Suppressor macrophage (primary cell): ENCODE data around the gene PODXL2.
"Not testable (repeated sequence)": the region's sequence is repeated elsewhere in the genome, so short reads cannot be mapped to it uniquely, and the experiment has no call there.

Experiments used
- DNase-seq, 4 experiments: peaks; one replicate each; pipeline ENCODE4 v3.0.0-alpha.2; 2020 to 2022

PODXL2 gene

DNA sequence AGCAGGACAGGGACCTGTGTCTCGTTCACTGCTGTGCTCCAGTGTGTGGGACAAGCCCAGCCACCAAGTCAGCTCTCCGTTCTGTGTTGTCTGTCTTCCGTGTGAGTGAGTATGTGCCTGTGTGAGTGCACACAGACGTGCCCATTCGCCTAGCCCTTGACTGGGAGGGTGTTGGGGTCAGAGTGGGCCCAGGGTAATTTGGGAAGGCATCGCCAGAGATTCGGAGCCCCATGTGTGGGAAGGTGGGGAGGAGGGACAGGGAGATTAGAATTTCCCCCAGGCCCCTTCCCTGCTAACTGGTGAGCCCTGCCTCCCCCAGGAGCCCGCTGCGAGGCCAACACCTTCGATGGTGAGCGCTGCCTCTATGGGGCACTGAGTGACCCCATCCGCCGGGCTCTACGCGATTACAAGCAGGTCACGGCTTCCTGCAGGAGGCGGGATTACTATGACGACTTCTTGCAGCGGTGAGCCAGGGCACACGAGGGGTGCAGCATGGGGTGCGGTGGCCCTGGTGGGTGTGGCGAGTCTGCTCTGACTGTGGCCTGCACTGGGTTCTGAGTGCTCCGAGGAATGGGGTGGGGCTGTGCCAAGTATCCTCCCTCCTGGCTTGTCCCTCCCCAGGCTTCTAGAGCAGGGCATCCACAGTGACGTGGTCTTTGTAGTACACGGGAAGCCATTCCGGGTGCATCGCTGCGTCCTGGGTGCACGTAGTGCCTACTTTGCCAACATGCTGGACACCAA lies 46.8 kb downstream of the PODXL2 start:
- DNase-seq = no peak

DNA sequence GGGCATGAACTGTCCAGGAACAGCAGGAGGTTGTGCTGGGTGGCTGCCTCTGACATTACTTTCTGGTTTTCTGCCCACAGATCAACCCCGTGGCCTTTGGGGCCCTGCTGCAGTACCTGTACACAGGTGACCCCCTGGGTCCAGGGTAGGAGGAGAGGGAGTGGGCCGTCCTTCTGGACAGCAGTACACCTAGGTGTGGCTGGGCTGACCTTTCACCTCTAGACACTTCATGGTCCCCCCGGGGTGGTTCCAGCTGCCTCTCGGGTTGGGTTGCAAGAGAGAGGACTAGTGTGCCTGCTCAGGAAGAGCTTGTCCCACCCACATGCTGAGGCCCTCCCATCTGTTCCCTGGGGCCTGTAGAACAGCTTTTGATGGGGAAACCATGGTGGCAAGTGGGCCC lies 47.5 kb downstream of the PODXL2 start:
- DNase-seq = no peak

DNA sequence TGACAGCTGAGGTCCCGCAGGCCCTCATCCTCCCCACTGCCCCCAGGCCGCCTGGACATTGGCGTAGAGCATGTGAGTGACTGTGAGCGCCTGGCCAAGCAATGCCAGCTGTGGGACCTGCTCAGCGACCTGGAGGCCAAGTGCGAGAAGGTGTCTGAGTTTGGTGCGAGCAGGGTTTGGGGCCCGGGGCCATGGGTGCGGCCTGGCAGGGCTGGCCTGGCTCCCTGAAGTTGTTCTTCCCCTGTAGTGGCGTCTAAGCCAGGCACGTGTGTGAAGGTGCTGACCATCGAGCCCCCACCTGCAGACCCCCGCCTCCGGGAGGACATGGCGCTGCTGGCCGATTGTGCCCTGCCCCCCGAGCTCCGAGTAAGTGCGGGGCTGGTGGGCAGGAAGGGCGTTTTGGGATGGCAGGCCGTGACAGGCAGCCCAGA lies 48.0 kb downstream of the PODXL2 start:
- DNase-seq = no peak

DNA sequence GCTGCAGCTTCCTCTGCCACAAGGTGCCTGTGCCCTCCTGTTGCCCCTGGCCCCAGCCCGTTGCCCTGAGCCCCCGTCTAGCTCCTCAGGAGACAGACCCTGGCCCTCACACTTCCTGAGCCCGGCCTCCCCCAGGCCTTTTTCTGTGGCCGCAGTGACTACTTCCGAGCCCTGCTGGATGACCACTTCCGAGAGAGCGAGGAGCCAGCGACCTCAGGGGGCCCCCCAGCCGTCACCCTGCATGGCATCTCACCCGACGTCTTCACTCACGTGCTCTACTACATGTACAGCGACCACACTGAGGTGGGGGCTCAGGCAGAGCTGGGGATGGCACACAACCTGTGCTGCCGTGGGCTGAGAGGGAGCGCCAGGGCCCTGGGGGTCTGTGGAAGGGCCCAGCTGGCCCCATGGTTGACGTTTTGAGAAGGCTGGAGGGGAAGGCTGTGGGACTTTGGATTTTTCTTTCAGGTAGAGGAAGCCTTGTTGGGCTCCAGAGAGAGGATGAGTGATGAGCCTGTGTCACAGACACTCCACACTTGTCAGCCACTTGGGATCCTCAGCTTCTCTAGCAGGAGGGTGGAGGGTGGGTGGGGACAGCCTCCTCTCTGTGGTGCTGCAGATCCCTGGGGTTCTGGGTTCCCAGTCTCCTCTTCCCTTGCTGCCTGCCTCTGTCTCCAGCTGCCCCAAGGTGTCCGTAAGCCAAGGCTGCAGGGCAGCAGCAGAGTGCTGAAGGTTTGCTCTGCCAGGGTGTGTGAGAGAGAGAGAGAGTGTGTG lies 48.7 kb downstream of the PODXL2 start:
- DNase-seq = no peak

DNA sequence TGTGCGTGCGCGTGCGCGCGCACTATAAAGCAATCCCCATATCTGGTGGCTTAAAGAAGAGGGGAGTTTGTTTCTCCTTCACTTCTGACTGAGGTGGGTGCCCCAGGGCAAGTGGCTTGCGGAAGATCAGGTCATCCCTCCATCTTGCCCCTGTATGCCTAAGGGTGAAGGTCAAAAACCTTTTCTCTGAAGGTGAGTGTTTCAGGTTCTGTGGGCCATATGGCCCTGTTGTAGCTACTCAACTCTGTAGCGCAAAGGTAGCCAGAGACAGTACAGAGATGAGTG lies 49.3 kb downstream of the PODXL2 start:
- no peak for DNase-seq

DNA sequence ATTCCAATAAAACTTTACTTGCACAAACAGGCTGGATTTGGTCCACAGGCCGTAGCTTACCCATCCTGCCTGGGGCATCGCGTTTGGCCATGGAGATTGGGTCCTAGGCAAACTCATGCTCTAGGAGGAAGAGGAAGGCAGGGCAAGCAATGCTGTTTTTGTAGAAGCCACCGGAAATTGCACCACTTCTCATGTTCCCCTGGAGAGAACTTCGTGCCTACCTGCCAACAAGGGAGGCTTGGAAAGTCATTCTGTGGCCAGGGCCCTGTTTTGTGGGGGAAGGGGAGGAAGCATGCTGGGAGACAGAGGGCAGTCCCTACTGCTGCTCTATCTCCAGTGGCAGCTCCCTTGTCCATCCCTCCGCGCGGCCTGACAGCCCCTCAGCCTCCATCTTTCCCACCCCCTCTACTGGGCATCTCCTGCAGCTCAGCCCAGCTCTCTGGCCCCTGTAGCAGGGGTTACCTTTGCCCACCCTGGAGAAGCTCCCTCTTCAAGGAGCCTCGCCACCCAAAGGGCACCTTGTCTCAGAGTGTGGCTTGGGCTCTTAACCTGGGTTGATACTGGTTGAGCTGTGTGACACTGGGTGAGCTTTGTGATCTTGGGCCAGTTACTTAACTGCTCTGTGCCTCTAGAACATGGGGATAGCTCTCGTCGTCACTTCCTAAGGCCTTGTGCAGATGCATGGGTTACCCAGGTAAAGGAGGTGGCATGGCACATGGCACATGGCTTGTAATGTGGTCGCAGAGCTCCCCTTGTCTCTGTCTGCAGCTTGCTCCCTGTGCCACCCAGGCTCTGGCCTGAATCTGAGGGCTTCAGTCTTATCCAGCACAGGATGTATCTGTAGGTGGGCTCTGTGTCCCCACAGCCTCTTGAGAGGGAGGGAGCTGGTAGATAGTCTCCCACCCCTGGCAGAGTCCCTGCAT lies 49.9 kb downstream of the PODXL2 start:
- peak in 2 of 4 experiments; percentile 51 to 55 for DNase-seq

- DNase-seq = no peak
Measured at GRCh38 chr3:127679534-127680145, 50.7 kb downstream of the PODXL2 start.

DNA sequence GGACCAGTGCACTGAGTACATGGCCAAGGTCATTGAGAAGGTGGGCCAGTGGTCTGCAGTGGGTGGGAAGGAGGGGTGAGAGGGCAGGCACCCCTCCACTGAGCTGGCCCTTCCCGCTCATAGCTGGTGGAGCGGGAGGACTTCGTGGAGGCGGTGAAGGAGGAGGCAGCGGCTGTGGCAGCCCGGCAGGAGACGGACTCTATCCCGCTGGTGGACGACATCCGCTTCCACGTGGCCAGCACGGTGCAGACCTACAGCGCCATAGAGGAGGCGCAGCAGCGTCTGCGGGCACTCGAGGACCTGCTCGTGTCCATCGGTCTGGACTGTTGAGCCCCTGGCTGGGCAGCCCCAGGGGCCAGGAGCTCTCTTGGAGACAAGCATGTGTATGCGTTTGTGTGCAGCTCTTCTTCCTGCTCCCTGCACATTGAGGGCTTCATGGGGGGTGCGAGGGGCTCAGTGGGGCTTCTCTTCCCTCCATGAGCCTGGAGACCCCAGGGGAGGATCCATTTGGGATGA lies 51.2 kb downstream of the PODXL2 start:
- DNase-seq = no peak

DNA sequence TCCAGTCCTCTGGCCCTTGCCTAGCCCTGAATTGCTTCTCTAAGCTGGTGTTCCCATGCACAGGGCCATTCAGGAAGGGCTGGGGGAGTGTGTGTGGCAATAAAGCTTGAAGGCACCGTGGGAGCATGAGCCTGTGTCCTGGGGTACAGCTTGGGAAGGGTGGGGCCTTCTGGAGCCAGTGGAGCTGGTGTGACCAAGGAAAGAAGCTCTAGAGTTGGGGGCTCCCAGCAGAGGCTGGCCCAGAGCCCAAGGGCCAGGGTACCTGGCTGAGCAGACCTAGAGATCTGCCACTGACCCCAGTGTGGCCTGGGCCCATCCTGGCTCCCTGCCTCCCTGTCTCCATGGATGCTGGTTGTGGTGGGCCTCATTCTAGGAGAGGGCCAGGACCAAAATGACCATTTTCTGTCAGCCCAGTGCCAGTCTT lies 51.8 kb downstream of the PODXL2 start:
- no peak for DNase-seq

GRCh38 chr3:127682175-127682554 lies 53.2 kb downstream of the PODXL2 start:
- not testable (repeated sequence) for DNase-seq

DNA sequence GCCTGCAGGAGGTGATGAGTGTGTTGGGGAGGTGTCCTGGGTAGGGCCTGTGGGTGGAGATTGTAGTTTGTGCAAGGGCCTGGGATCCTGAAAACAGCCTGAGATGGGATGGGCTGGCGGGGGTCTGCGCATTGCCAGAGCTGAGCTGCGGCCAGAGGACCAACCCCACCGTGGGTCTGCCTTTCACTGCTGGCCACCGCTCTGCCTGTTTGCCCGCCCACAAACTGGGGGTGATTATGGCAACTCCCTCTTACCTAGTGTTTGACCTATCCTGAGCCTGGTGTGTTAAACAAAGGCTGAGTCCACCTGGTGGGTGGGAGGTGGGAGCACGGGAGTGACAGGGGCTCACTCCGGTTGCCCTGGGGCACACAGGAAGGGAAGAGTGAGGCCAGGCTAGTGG lies 53.6 kb downstream of the PODXL2 start:
- DNase-seq = peak in 1 of 4 experiments; percentile 40

GRCh38 chr3:127684871-127685707 lies 56.1 kb downstream of the PODXL2 start:
- no peak for DNase-seq

DNA sequence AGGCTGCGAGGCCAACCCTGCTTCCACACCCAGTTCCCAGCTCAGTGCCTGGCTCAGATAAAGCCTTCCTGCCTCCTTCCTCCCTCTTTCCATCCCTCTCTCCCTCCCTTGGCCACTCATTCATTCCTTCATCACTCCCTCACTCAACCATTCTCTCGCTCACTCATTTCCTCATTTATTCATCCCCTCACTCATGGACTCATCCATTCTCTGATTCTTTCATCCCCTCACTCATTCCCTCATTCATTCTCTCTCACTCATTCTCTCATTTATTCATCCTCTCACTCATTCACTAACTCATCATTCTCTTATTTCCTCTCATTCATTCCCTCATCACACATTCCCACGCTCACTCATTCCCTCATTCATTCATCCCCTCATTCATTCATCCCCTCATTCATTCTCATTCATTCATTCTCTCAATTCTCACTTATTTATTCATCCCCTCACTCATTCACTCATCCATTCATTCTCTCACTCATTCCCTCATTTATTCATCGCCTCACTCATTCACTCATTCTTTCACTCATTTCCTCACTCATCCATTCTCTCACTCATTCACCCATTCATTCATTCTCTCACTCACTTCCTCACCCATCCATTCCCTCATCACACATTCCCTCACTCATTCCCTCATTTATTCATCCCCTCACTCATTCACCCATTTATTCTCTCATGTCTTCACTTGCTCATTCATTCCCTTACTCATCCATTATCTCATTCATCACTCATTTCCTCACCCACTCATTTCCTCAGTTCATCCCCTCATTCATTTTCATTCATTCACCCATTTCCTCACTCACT lies 56.9 kb downstream of the PODXL2 start:
- no peak for DNase-seq

DNA sequence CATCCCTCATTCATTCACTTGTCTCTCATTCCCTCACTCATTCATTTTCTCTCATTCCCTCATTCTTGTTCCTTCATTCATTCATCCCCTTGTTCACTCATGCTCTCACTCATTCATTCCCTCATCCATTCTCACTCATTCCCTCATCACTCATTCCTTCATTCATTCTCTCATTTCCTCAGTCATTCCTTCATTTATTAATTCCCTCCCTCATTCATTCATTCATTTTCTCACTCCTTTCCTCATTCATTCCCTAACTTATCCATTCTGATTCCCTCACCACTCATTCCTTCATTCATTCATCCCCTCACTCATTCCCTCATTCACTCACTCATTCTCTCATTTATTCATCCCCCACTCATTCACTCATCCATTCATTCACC lies 57.5 kb downstream of the PODXL2 start:
- DNase-seq = no peak

DNA sequence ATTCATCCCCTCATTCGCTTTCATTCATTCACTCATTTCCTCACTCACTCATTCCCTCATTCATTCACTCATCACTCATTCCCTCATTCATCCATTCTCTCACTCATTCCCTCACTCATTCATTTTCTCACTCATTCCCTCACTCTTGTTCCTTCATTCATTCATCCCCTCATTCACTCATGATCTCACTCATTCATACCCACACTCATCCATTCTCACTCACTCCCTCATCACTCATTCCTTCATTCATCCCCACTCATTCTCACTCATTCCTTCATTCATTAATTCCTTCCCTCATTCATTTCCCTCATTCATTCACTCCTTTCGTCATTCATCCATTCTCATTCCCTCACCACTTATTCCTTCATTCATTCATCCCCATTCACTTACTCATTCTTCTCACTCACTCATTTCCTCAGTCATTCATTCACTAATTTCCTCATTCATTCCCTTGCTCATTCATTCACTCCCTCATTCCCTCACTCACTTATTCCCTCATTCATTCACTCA lies 58.3 kb downstream of the PODXL2 start:
- DNase-seq = no peak

- DNase-seq = no peak
Measured at GRCh38 chr3:127688022-127688415, 59.0 kb downstream of the PODXL2 start.

- DNase-seq = no peak
Measured at GRCh38 chr3:127688416-127689265, 59.7 kb downstream of the PODXL2 start.

DNA sequence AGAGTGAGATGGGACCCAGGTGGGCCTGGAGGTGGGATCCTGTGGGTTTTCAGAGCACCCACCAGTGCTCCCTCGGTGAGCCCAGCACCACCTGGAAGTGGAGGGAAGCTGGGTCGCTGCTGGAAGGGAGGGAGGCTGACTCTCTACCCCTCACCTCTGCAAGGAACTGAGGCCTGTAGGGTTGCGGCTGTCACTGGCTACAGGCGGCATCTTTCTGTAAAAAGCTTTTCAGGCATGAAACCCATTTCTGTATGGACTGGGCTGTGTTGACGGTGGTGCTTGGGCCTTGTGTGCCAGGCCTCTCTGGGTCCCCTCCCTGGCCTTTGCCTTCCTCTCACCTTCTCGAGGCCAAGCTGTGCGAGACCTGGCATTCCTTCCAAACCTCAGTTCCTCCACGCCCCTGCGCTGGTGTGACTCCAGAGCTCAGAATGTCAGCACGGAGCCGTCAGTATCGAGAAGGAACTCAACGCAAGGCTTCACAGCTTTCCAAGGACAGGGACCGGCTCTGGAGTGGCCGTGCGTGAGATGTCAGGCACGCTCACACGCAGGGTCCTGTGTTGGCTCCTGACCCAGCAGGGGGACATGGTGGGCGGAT lies 60.4 kb downstream of the PODXL2 start:
- no peak for DNase-seq

- no peak for DNase-seq
Measured at GRCh38 chr3:127690106-127690505, 61.1 kb downstream of the PODXL2 start.
